Activated CD8-positive, alpha-beta memory T cell treated with anti-CD3 and anti-CD28 coated beads, Interleukin-2, amount 50 U/mL, for 48 hours (primary cell): ENCODE data around the gene CCDC54.
"Not testable (repeated sequence)": the region's sequence is repeated elsewhere in the genome, so short reads cannot be mapped to it uniquely, and the experiment has no call there.

Experiments used
- DNase-seq: peaks from one replicate; pipeline ENCODE4 v3.0.0-alpha.2; 2020

CCDC54 gene

GRCh38 chr3:107377151-107377550, at the start of gene CCDC54:
Gene CCDC54, plus strand, starts transcription at chr3:107377439. Its CDS starts 149 bp downstream, at chr3:107377588.
- DNase-seq, result no peak

- DNase-seq, result no peak
These were observed 49.2 kb upstream of the CCDC54 start for GRCh38 chr3:107328069-107328468.

- DNase-seq, result no peak
These were observed 48.2 kb upstream of the CCDC54 start for GRCh38 chr3:107329088-107329487.

- not testable (repeated sequence) for DNase-seq
These were observed 37.5 kb upstream of the CCDC54 start for GRCh38 chr3:107339690-107340089.

GRCh38 chr3:107344722-107345121, 32.5 kb upstream of the CCDC54 start:
- DNase-seq, result no peak

GRCh38 chr3:107345822-107346405, 31.3 kb upstream of the CCDC54 start:
- no peak for DNase-seq

GRCh38 chr3:107346564-107346963, 30.7 kb upstream of the CCDC54 start:
- no peak for DNase-seq

GRCh38 chr3:107347751-107348150, 29.5 kb upstream of the CCDC54 start:
- DNase-seq, result no peak

- no peak for DNase-seq
These were observed 20.5 kb upstream of the CCDC54 start for GRCh38 chr3:107356706-107357105.

- DNase-seq, result no peak
These were observed 15.6 kb upstream of the CCDC54 start for GRCh38 chr3:107361633-107362032.

- no peak for DNase-seq
These were observed 12.2 kb upstream of the CCDC54 start for GRCh38 chr3:107365051-107365450.

- no peak for DNase-seq
These were observed 10.5 kb upstream of the CCDC54 start for GRCh38 chr3:107366766-107367165.

- DNase-seq, result no peak
These were observed 9.9 kb upstream of the CCDC54 start for GRCh38 chr3:107367353-107367752.

GRCh38 chr3:107368654-107369398, 8.4 kb upstream of the CCDC54 start:
- no peak for DNase-seq

- no peak for DNase-seq
These were observed 7.4 kb upstream of the CCDC54 start for GRCh38 chr3:107369791-107370190.

GRCh38 chr3:107370907-107371306, 6.3 kb upstream of the CCDC54 start:
- no peak for DNase-seq

- no peak for DNase-seq
These were observed 4.7 kb upstream of the CCDC54 start for GRCh38 chr3:107372506-107372905.

GRCh38 chr3:107373896-107374295, 3.3 kb upstream of the CCDC54 start:
- DNase-seq, result no peak

- DNase-seq, result no peak
These were observed 1.6 kb upstream of the CCDC54 start for GRCh38 chr3:107375682-107376081.

GRCh38 chr3:107382631-107383030, 5.4 kb downstream of the CCDC54 start:
- no peak for DNase-seq

GRCh38 chr3:107384428-107384827, 7.2 kb downstream of the CCDC54 start:
- no peak for DNase-seq

- DNase-seq, result no peak
These were observed 7.7 kb downstream of the CCDC54 start for GRCh38 chr3:107384907-107385306.

GRCh38 chr3:107387555-107387954, 10.3 kb downstream of the CCDC54 start:
- no peak for DNase-seq

- DNase-seq, result no peak
These were observed 15.4 kb downstream of the CCDC54 start for GRCh38 chr3:107392549-107393165.
